Spleen (tissue), 11 donors: ENCODE measurements around the gene MARS1. TPM values are rescaled to one million over a fixed set of nuclear protein-coding genes. Genes with fewer than 3 reads are reported as not detected.
"Not testable (repeated sequence)": the region's sequence is repeated elsewhere in the genome, so short reads cannot be mapped to it uniquely, and the experiment has no call there.

Source experiments
- DNase-seq: peaks from one replicate; pipeline ENCODE4 v3.0.0-alpha.2; 2020
- H3K27ac ChIP-seq, 8 donors: fragments of 200-600 bp; sonication (generic) in 7 of 8; 1 replicate in 4 of 8; 2 replicates in 4 of 8; pipeline versions ENCODE4 v1.5.0 to v1.8.0; 2016 to 2021; ENCODE audit warnings: inconsistent platforms in 4 of 8, mild to moderate bottlenecking in 4 of 8, moderate library complexity in 1 of 8
- H3K27me3 ChIP-seq, 7 donors: fragments of 200-600 bp; sonication (generic) in 6 of 7; replicated peaks in 1 of 7; 1 replicate in 4 of 7; 2 replicates in 3 of 7; pipeline versions ENCODE4 v1.5.0 to v1.8.0; 2016 to 2021; ENCODE audit warnings: inconsistent platforms in 3 of 7, mild to moderate bottlenecking in 1 of 7
- H3K36me3 ChIP-seq, 6 donors: fragments of 200-600 bp; sonication (generic) in 5 of 6; 1 replicate in 4 of 6; 2 replicates in 2 of 6; pipeline versions ENCODE4 v1.5.0 to v1.8.0; 2016 to 2021; ENCODE audit warnings: inconsistent platforms in 2 of 6
- H3K4me1 ChIP-seq, 6 donors: fragments of 200-600 bp; sonication (generic) in 5 of 6; 1 replicate in 3 of 6; 2 replicates in 3 of 6; pipeline versions ENCODE4 v1.5.0 to v1.8.0; 2016 to 2021; ENCODE audit warnings: inconsistent platforms in 3 of 6
- H3K4me3 ChIP-seq, 8 donors: fragments of 200-600 bp; sonication (generic) in 7 of 8; 1 replicate in 4 of 8; 2 replicates in 4 of 8; pipeline versions ENCODE4 v1.5.0 to v1.8.0; 2016 to 2021; ENCODE audit warnings: inconsistent platforms in 4 of 8, mild to moderate bottlenecking in 4 of 8, moderate library complexity in 2 of 8
- H3K9me3 ChIP-seq, 8 donors: fragments of 200-600 bp; sonication (generic) in 7 of 8; 1 replicate in 4 of 8; 2 replicates in 4 of 8; pipeline versions ENCODE4 v1.5.0 to v1.8.0; 2016 to 2021; ENCODE audit warnings: inconsistent platforms in 4 of 8
- CTCF ChIP-seq, 11 experiments: fragments of 200-600 bp in 7 of 11; fragments of 450-650 bp in 4 of 11; sonication (generic) in 4 of 11; IDR thresholded peaks in 8 of 11; conservative IDR thresholded peaks in 3 of 11; 1 replicate in 7 of 11; 2 replicates in 4 of 11; pipeline versions ENCODE4 v1.4.0 to v1.8.0; 2016 to 2021; ENCODE audit warnings: antibody characterized with exemption in 11 of 11, inconsistent platforms in 4 of 11, mild to moderate bottlenecking in 1 of 11
- POLR2A ChIP-seq, 3 donors: fragments of 450-650 bp; IDR thresholded peaks; one replicate each; pipeline ENCODE4 v1.5.1; 2017; ENCODE audit warnings: antibody characterized with exemption in 3 of 3, mild to moderate bottlenecking in 1 of 3
- POLR2AphosphoS5 ChIP-seq, 3 donors: sonication (generic); formaldehyde crosslinking; IDR thresholded peaks; one replicate each; pipeline ENCODE4 v1.5.1; 2017; ENCODE audit warnings: antibody characterized with exemption in 3 of 3
- WGBS, 5 donors: extraction: QIAGEN DNeasy Blood & Tissue Kit in 3 of 5; methylation state at CpG; one replicate each; pipeline versions ENCODE4 v1.1.5 to v1.1.7; 2013 to 2018; 5-methylcytosine and 5-hydroxymethylcytosine counted together
- intact Hi-C: fragments of 100-400 bp; cut with DNase I; formaldehyde crosslinking; loops from one replicate; pipeline ENCODE4 v1.15.0; 2023; ENCODE audit warnings: low total_unique reads
- polyA plus RNA-seq, 3 donors: library from polyadenylated mRNA; stranded (reverse); fragments of 200-250 nt; gene quantifications; one replicate each; pipeline ENCODE4 v1.2.1, GENCODE V29; 2013
- total RNA-seq, 7 donors: library from RNA; depleted of rRNA in 3 of 7; stranded (reverse); fragments of >200 nt in 3 of 7; fragmentation: NEBNext Ultra II Directional in 4 of 7; extraction: Animal tissue kit (Norgen Biotek cat#: 25700) in 4 of 7; gene quantifications; one replicate each; pipeline versions ENCODE4 v1.1.0 to v1.2.1, GENCODE V29; 2016 to 2021
- donor health status: healthy with polysubstance abuse.
- donor health status: DM: no; HTN: no; CAD: no; lungs with moderate emphysema.
- donor health status: DM: no; HTN: no; CAD: no.
- donor health status: Bipolar disorder and iron deficiency.
- donor health status: healthy.
- donor health status: DM: no; HTN: no; CAD: no.
- donor health status: DM: yes; HTN: yes; CAD: no.

Gene MARS1
- total and polyA plus RNA-seq, 10 donors, result 67.4 to 186 (median 101) TPM

GRCh38 chr12:57511588-57512325 lies 23.9 kb downstream of the MARS1 start:
- Histone ChIP-seq H3K9me3 (no peaks in the 10 kb centered on the region), H3K4me3 (no peak overlapping the region), H3K27me3 (no peaks in the 10 kb centered on the region), H3K27ac (peak overlapping the region in 1 of 8 donors; percentile 36), H3K36me3 (peaks cover 3 to 96% (median 75%) of the 10 kb centered on the region in 6 donors), H3K4me1 (peaks cover 0 to 13% (median 1%) of the 10 kb centered on the region in 6 donors)
- intact Hi-C loops, result no loop called here
- TF ChIP-seq CTCF (IDR thresholded peaks at IDR 0.05 in 8 of 11, conservative IDR thresholded peaks at IDR 0.05 in 3 of 11) (no peak), POLR2AphosphoS5 (IDR thresholded peaks at IDR 0.05) (no peak), POLR2A (IDR thresholded peaks at IDR 0.05) (no peak)
- peak; percentile 30 for DNase-seq
- 95 to 99% (median 96%) methylated on average over 7 of the region's 7 CpGs for WGBS, 5 donors

GRCh38 chr12:57512665-57513064 lies 24.8 kb downstream of the MARS1 start:
- 89 to 97% (median 95%) methylated on average over 6 of the region's 6 CpGs for WGBS, 5 donors
- Histone ChIP-seq H3K36me3 (peaks cover 3 to 100% (median 85%) of the 10 kb centered on the region in 6 donors), H3K4me3 (no peak overlapping the region), H3K27ac (no peak overlapping the region), H3K9me3 (no peaks in the 10 kb centered on the region), H3K4me1 (peaks cover 0 to 22% (median 10%) of the 10 kb centered on the region in 6 donors), H3K27me3 (no peaks in the 10 kb centered on the region)
- peak; percentile 51 for DNase-seq
- TF ChIP-seq POLR2A (IDR thresholded peaks at IDR 0.05) (no peak), CTCF (IDR thresholded peaks at IDR 0.05 in 8 of 11, conservative IDR thresholded peaks at IDR 0.05 in 3 of 11) (no peak), POLR2AphosphoS5 (IDR thresholded peaks at IDR 0.05) (no peak)
- intact Hi-C loops, result no loop called here

GRCh38 chr12:57513266-57513665 lies 25.4 kb downstream of the MARS1 start:
- Histone ChIP-seq H3K9me3 (no peaks in the 10 kb centered on the region), H3K4me3 (no peak overlapping the region), H3K27ac (no peak overlapping the region), H3K36me3 (peaks cover 3 to 100% (median 88%) of the 10 kb centered on the region in 6 donors), H3K27me3 (no peaks in the 10 kb centered on the region), H3K4me1 (peaks cover 4 to 28% (median 16%) of the 10 kb centered on the region in 6 donors)
- TF ChIP-seq POLR2A (IDR thresholded peaks at IDR 0.05) (no peak), CTCF (IDR thresholded peaks at IDR 0.05 in 8 of 11, conservative IDR thresholded peaks at IDR 0.05 in 3 of 11) (no peak), POLR2AphosphoS5 (IDR thresholded peaks at IDR 0.05) (no peak)
- intact Hi-C loops, result no loop called here
- peak; percentile 27 for DNase-seq
- 95 to 98% (median 96%) methylated on average over 5 of the region's 5 CpGs for WGBS, 5 donors

GRCh38 chr12:57513677-57514076 lies 25.8 kb downstream of the MARS1 start:
- H3K9me3 ChIP-seq, intact Hi-C loops, DNase-seq, H3K27me3 ChIP-seq, H3K27ac ChIP-seq, H3K4me3 ChIP-seq: not testable (repeated sequence)
- H3K4me1 ChIP-seq, result peaks cover 8 to 32% (median 20%) of the 10 kb centered on the region in 6 donors
- peaks cover 3 to 100% (median 87%) of the 10 kb centered on the region in 6 donors for H3K36me3 ChIP-seq
- WGBS, 5 donors, result 93 to 98% (median 98%) methylated on average over 6 of the region's 6 CpGs

- peaks cover 14 to 38% (median 26%) of the 10 kb centered on the region in 6 donors for H3K4me1 ChIP-seq
- DNase-seq, intact Hi-C loops, H3K27me3 ChIP-seq, H3K9me3 ChIP-seq, H3K4me3 ChIP-seq: not testable (repeated sequence)
- 89 to 97% (median 95%) methylated on average over 9 of the region's 9 CpGs for WGBS, 5 donors
- peaks cover 3 to 97% (median 83%) of the 10 kb centered on the region in 6 donors for H3K36me3 ChIP-seq
- H3K27ac ChIP-seq, result peak overlapping the region in 1 of 8 donors; percentile 19
Observed at GRCh38 chr12:57514246-57514645, 26.4 kb downstream of the MARS1 start.
